HEK293 (cell line): ENCODE data around the gene PLEKHA6.

Source experiments
- CTCF ChIA-PET: fragments of 350-600 bp; formaldehyde crosslinking; extraction: SDS; loops from one replicate; lab custom pipeline; 2021; ENCODE audit warnings: antibody characterized with exemption; lab: Yijun Ruan, JAX
- POLR2A ChIA-PET: fragments of 300-600 bp; formaldehyde crosslinking; extraction: SDS; loops from one replicate; lab custom pipeline; 2020; ENCODE audit warnings: antibody characterized with exemption, inconsistent platforms; lab: Yijun Ruan, JAX
- H3K27ac ChIP-seq: fragments of 200-500 bp; sonication (Bioruptor generic); 2 replicates; pipeline ENCODE4 v1.5.1; 2014; ENCODE audit warnings: low read depth, low read length, control low read depth, inconsistent platforms; ENCODE audit errors: extremely low read depth
- H3K36me3 ChIP-seq, 2 experiments: fragments of 200-500 bp in 1 of 2; sonication (Bioruptor generic) in 1 of 2; 1 replicate in 1 of 2; 2 replicates in 1 of 2; pipeline ENCODE4 v1.5.1; 2014 to 2017; ENCODE audit warnings: inconsistent platforms in 2 of 2, low read length in 2 of 2; ENCODE audit not compliant: control insufficient read depth in 2 of 2, insufficient read depth in 1 of 2
- H3K4me1 ChIP-seq: fragments of 200-500 bp; sonication (Bioruptor generic); 2 replicates; pipeline ENCODE4 v1.5.1; 2014; ENCODE audit warnings: mild to moderate bottlenecking, low read length, inconsistent platforms; ENCODE audit not compliant: control insufficient read depth, insufficient read depth
- H3K4me3 ChIP-seq: 2 replicates; pipeline ENCODE4 v1.5.1; 2011; ENCODE audit warnings: low read depth, mild to moderate bottlenecking, control low read depth, low read length, moderate library complexity
- H3K9me3 ChIP-seq: fragments of 200-500 bp; sonication (Bioruptor generic); 2 replicates; pipeline ENCODE4 v1.5.1; 2014; ENCODE audit warnings: low read depth, low read length, inconsistent platforms; ENCODE audit not compliant: control insufficient read depth, insufficient read depth
- GFI1B ChIP-seq: fragments of 450-650 bp; formaldehyde crosslinking; IDR thresholded peaks from 2 replicates; pipeline ENCODE4 v1.5.1; 2016; ENCODE audit warnings: missing biosample characterization, missing genetic modification characterization
- GLIS2 ChIP-seq: fragments of 450-650 bp; formaldehyde crosslinking; IDR thresholded peaks from 2 replicates; pipeline ENCODE4 v1.5.1; 2016; ENCODE audit warnings: missing biosample characterization, missing genetic modification characterization
- SCRT2 ChIP-seq: fragments of 450-650 bp; formaldehyde crosslinking; IDR thresholded peaks from 2 replicates; pipeline ENCODE4 v1.5.1; 2016; ENCODE audit warnings: missing biosample characterization, missing genetic modification characterization
- SP2 ChIP-seq: fragments of 450-650 bp; formaldehyde crosslinking; IDR thresholded peaks from 2 replicates; pipeline ENCODE4 v1.5.1; 2016; ENCODE audit warnings: missing biosample characterization, missing genetic modification characterization
- TRIM28 ChIP-seq: IDR thresholded peaks from 2 replicates; pipeline ENCODE4 v1.6.1; 2011; ENCODE audit warnings: low read length, control low read depth, borderline replicate concordance
- WT1 ChIP-seq: fragments of 450-650 bp; formaldehyde crosslinking; IDR thresholded peaks from 2 replicates; pipeline ENCODE4 v1.5.1; 2016; ENCODE audit warnings: missing biosample characterization, missing genetic modification characterization
- YY1 ChIP-seq: fragments of 450-650 bp; formaldehyde crosslinking; IDR thresholded peaks from 2 replicates; pipeline ENCODE4 v1.5.1; 2018; ENCODE audit warnings: missing biosample characterization, missing genetic modification characterization
- ZBTB8A ChIP-seq: fragments of 450-650 bp; formaldehyde crosslinking; IDR thresholded peaks from 2 replicates; pipeline ENCODE4 v1.5.1; 2016; ENCODE audit warnings: missing biosample characterization, missing genetic modification characterization
- ZFHX2 ChIP-seq: fragments of 450-650 bp; formaldehyde crosslinking; conservative IDR thresholded peaks from 2 replicates; pipeline ENCODE4 v1.5.1; 2016; ENCODE audit warnings: missing biosample characterization, missing genetic modification characterization
- ZFP3 ChIP-seq: fragments of 450-650 bp; formaldehyde crosslinking; IDR thresholded peaks from 2 replicates; pipeline ENCODE4 v1.5.1; 2016; ENCODE audit warnings: low read depth, missing biosample characterization, missing genetic modification characterization
- ZFP69B ChIP-seq: fragments of 450-650 bp; formaldehyde crosslinking; IDR thresholded peaks from 2 replicates; pipeline ENCODE4 v1.5.1; 2016; ENCODE audit warnings: missing biosample characterization, missing genetic modification characterization
- ZIC2 ChIP-seq: fragments of 450-650 bp; formaldehyde crosslinking; IDR thresholded peaks from 2 replicates; pipeline ENCODE4 v1.5.1; 2016; ENCODE audit warnings: missing biosample characterization, missing genetic modification characterization
- ZNF16 ChIP-seq: fragments of 450-650 bp; formaldehyde crosslinking; IDR thresholded peaks from 2 replicates; pipeline ENCODE4 v1.5.1; 2016; ENCODE audit warnings: low read depth, missing biosample characterization, missing genetic modification characterization
- ZNF184 ChIP-seq: fragments of 450-650 bp; IDR thresholded peaks from 2 replicates; pipeline ENCODE4 v1.5.1; 2018; ENCODE audit warnings: missing biosample characterization, mild to moderate bottlenecking, missing genetic modification characterization
- ZNF239 ChIP-seq: fragments of 450-650 bp; formaldehyde crosslinking; IDR thresholded peaks from 2 replicates; pipeline ENCODE4 v1.5.1; 2016; ENCODE audit warnings: missing biosample characterization, missing genetic modification characterization
- ZNF24 ChIP-seq: fragments of 450-650 bp; formaldehyde crosslinking; IDR thresholded peaks from 2 replicates; pipeline ENCODE4 v1.5.1; 2016; ENCODE audit warnings: missing biosample characterization, missing genetic modification characterization
- ZNF391 ChIP-seq: fragments of 450-650 bp; formaldehyde crosslinking; IDR thresholded peaks from 2 replicates; pipeline ENCODE4 v1.5.1; 2016; ENCODE audit warnings: low read depth, missing biosample characterization, missing genetic modification characterization, borderline replicate concordance
- ZNF48 ChIP-seq: fragments of 450-650 bp; formaldehyde crosslinking; IDR thresholded peaks from 2 replicates; pipeline ENCODE4 v1.5.1; 2016; ENCODE audit warnings: missing biosample characterization, missing genetic modification characterization
- ZNF501 ChIP-seq: fragments of 450-650 bp; formaldehyde crosslinking; IDR thresholded peaks from 2 replicates; pipeline ENCODE4 v1.5.1; 2016; ENCODE audit warnings: missing biosample characterization, missing genetic modification characterization
- ZNF548 ChIP-seq: fragments of 450-650 bp; formaldehyde crosslinking; IDR thresholded peaks from 2 replicates; pipeline ENCODE4 v1.5.1; 2016; ENCODE audit warnings: missing biosample characterization, missing genetic modification characterization
- ZNF561 ChIP-seq: fragments of 450-650 bp; IDR thresholded peaks from 2 replicates; pipeline ENCODE4 v1.5.1; 2018; ENCODE audit warnings: missing biosample characterization, missing genetic modification characterization, borderline replicate concordance
- ZNF585B ChIP-seq: fragments of 450-650 bp; formaldehyde crosslinking; IDR thresholded peaks from 2 replicates; pipeline ENCODE4 v1.5.1; 2016; ENCODE audit warnings: missing biosample characterization, missing genetic modification characterization
- ZNF596 ChIP-seq: fragments of 450-650 bp; IDR thresholded peaks from 2 replicates; pipeline ENCODE4 v1.5.0; 2018; ENCODE audit warnings: missing biosample characterization, mild to moderate bottlenecking, missing genetic modification characterization, moderate library complexity
- ZNF623 ChIP-seq: fragments of 450-650 bp; formaldehyde crosslinking; IDR thresholded peaks from 2 replicates; pipeline ENCODE4 v1.5.1; 2016; ENCODE audit warnings: missing biosample characterization, missing genetic modification characterization
- ZNF792 ChIP-seq: fragments of 450-650 bp; formaldehyde crosslinking; IDR thresholded peaks from 2 replicates; pipeline ENCODE4 v1.5.1; 2016; ENCODE audit warnings: missing biosample characterization, missing genetic modification characterization
- TF ChIP-seq, protein P1 (sequence below): fragments of 450-650 bp; formaldehyde crosslinking; conservative IDR thresholded peaks from 2 replicates; pipeline ENCODE4 v1.5.1; 2016; ENCODE audit warnings: low read depth, missing biosample characterization, missing genetic modification characterization
- TF ChIP-seq, protein P2 (sequence below): fragments of 450-650 bp; formaldehyde crosslinking; IDR thresholded peaks from 2 replicates; pipeline ENCODE4 v1.5.1; 2016; ENCODE audit warnings: missing biosample characterization, missing genetic modification characterization
- TF ChIP-seq, protein P3 (sequence below): fragments of 450-650 bp; formaldehyde crosslinking; IDR thresholded peaks from 2 replicates; pipeline ENCODE4 v1.5.1; 2016; ENCODE audit warnings: missing biosample characterization, missing genetic modification characterization
- TF ChIP-seq, protein P4 (sequence below): fragments of 450-650 bp; formaldehyde crosslinking; IDR thresholded peaks from 2 replicates; pipeline ENCODE4 v1.5.1; 2016; ENCODE audit warnings: missing biosample characterization, missing genetic modification characterization

The PLEKHA6 gene

DNA sequence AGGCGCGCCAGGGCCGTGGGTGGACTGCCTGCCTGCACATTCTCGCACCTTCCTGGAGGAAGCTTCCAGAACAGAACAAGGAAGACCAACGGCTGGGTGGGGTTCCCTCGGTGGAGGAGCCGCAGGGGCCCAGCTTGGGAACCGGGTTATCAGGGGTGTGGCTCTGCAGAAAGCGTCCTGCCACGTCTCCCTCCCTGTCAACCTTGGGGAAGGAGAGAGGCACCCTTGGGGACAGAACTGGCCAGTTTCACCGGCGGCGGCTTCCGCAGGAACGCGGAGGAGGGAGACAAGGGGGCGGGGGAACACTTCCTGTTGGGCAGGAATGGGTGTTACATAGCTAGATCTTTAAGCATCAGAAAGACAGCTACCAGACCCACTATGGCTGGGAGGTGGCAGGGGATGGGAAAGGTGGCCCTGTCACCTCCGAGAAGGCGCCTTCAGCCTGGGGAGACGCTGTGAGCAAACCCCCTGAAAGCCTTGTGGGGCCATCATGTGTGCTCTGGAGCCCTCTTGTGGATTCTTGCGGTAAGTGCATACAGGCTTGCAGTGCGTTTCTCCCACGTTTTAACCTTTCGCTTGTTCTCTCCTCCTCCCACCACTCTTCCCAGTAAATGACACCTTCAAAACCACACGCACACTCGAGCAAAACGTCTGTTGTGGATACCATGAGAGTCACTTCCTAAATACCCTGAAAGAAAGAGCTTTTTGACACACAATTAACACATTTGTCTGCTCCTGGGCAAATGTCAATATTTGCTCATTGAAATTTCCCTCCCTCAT lies 3.8 kb upstream of the PLEKHA6 start (continued):
- TF ChIP-seq ZBTB8A (tag by site-specific recombination) (peak; percentile 81), ZNF24 (tag by site-specific recombination) (peak; percentile 46; the same call in 1 of the 2 replicates), GLIS2 (tag by site-specific recombination) (peak; percentile 84), SP2 (tag by site-specific recombination) (peak; percentile 49), SCRT2 (tag by site-specific recombination) (0 out of 2 replicates have a peak, but pooled peaks have one; percentile 40), GFI1B (tag by site-specific recombination) (no peak), ZNF596 (no peak), ZFHX2 (tag by site-specific recombination) (peak; percentile 89), ZFP69B (tag by site-specific recombination) (peak; percentile 80), YY1 (tag by site-specific recombination) (peak; percentile 37; the same call in 1 of the 2 replicates), ZNF501 (peak; percentile 75; the same call in 1 of the 2 replicates), TRIM28 (peak; percentile 43; the same call in 1 of the 2 replicates), ZIC2 (0 out of 2 replicates have a peak, but pooled peaks have one; percentile 7)
- TF ChIP-seq, protein P1, sequence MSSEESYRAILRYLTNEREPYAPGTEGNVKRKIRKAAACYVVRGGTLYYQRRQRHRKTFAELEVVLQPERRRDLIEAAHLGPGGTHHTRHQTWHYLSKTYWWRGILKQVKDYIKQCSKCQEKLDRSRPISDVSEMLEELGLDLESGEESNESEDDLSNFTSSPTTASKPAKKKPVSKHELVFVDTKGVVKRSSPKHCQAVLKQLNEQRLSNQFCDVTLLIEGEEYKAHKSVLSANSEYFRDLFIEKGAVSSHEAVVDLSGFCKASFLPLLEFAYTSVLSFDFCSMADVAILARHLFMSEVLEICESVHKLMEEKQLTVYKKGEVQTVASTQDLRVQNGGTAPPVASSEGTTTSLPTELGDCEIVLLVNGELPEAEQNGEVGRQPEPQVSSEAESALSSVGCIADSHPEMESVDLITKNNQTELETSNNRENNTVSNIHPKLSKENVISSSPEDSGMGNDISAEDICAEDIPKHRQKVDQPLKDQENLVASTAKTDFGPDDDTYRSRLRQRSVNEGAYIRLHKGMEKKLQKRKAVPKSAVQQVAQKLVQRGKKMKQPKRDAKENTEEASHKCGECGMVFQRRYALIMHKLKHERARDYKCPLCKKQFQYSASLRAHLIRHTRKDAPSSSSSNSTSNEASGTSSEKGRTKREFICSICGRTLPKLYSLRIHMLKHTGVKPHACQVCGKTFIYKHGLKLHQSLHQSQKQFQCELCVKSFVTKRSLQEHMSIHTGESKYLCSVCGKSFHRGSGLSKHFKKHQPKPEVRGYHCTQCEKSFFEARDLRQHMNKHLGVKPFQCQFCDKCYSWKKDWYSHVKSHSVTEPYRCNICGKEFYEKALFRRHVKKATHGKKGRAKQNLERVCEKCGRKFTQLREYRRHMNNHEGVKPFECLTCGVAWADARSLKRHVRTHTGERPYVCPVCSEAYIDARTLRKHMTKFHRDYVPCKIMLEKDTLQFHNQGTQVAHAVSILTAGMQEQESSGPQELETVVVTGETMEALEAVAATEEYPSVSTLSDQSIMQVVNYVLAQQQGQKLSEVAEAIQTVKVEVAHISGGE (tag by site-specific recombination), result peak; percentile 87
- TF ChIP-seq, protein P2, sequence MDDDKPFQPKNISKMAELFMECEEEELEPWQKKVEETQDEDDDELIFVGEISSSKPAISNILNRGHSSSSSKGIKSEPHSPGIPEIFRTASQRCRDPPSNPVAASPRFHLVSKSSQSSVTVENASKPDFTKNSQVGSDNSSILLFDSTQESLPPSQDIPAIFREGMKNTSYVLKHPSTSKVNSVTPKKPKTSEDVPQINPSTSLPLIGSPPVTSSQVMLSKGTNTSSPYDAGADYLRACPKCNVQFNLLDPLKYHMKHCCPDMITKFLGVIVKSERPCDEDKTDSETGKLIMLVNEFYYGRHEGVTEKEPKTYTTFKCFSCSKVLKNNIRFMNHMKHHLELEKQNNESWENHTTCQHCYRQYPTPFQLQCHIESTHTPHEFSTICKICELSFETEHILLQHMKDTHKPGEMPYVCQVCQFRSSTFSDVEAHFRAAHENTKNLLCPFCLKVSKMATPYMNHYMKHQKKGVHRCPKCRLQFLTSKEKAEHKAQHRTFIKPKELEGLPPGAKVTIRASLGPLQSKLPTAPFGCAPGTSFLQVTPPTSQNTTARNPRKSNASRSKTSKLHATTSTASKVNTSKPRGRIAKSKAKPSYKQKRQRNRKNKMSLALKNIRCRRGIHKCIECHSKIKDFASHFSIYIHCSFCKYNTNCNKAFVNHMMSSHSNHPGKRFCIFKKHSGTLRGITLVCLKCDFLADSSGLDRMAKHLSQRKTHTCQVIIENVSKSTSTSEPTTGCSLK (tag by site-specific recombination), result no peak
- TF ChIP-seq, protein P3, sequence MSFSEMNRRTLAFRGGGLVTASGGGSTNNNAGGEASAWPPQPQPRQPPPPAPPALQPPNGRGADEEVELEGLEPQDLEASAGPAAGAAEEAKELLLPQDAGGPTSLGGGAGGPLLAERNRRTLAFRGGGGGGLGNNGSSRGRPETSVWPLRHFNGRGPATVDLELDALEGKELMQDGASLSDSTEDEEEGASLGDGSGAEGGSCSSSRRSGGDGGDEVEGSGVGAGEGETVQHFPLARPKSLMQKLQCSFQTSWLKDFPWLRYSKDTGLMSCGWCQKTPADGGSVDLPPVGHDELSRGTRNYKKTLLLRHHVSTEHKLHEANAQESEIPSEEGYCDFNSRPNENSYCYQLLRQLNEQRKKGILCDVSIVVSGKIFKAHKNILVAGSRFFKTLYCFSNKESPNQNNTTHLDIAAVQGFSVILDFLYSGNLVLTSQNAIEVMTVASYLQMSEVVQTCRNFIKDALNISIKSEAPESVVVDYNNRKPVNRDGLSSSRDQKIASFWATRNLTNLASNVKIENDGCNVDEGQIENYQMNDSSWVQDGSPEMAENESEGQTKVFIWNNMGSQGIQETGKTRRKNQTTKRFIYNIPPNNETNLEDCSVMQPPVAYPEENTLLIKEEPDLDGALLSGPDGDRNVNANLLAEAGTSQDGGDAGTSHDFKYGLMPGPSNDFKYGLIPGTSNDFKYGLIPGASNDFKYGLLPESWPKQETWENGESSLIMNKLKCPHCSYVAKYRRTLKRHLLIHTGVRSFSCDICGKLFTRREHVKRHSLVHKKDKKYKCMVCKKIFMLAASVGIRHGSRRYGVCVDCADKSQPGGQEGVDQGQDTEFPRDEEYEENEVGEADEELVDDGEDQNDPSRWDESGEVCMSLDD (tag by site-specific recombination), result peak; percentile 84

DNA sequence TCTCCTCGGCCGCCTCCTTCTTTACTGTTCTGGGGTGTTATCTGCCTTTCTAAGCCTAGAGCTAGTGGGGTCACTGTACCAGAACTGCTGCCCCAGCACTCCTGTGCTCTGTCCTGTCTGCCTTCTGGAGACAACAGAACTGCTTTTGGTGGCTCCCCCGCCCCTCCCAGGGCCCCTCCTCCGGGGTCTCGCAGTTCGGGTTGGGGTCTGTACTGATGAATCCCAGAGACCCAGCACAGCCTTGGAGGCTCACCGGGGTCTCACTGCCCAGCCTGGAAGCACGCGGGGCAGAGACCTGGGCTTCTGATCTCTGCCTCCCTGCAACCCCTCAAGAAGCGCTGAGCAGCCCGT lies 3.2 kb upstream of the PLEKHA6 start:
- ChIA-PET POLR2A (interaction anchor here (2.1 kb wide), 1 partner anchor 36 kb away, joined by 4 read pairs; no protein-coding TSS in a partner anchor), CTCF (interaction anchor here (0.6 to 7.9 kb wide), 55 partner anchors 8 to 504 kb away, joined by 3 to 178 read pairs (median 7); partner anchors contain the start of genes GOLT1A and REN)
- no peak overlapping the region for H3K27ac ChIP-seq
- no peaks in the 10 kb centered on the region for H3K36me3 ChIP-seq
- H3K4me1 ChIP-seq, result no peaks in the 10 kb centered on the region; the same call in 1 of the 2 replicates
- H3K9me3 ChIP-seq, result no peaks in the 10 kb centered on the region
- H3K4me3 ChIP-seq, result no peak overlapping the region
- no peak for TF ChIP-seq ZNF561 (tag by site-specific recombination)
- no peak for TF ChIP-seq ZNF585B (tag by site-specific recombination)
- TF ChIP-seq, protein P4, sequence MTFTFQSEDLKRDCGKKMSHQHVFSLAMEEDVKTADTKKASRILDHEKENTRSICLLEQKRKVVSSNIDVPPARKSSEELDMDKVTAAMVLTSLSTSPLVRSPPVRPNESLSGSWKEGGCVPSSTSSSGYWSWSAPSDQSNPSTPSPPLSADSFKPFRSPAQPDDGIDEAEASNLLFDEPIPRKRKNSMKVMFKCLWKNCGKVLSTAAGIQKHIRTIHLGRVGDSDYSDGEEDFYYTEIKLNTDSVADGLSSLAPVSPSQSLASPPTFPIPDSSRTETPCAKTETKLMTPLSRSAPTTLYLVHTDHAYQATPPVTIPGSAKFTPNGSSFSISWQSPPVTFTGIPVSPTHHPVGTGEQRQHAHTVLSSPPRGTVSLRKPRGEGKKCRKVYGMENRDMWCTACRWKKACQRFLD (tag by site-specific recombination), result no peak
- TF ChIP-seq ZNF596, result no peak
- no peak for TF ChIP-seq ZNF792 (tag by site-specific recombination)
- TF ChIP-seq ZNF391 (tag by site-specific recombination), result no peak
- no peak for TF ChIP-seq ZNF184 (tag by site-specific recombination)
- no peak for TF ChIP-seq ZNF623 (tag by site-specific recombination)
- TF ChIP-seq WT1 (tag by site-specific recombination), result no peak
- TF ChIP-seq ZNF548 (tag by site-specific recombination), result no peak
- no peak for TF ChIP-seq ZNF48 (tag by site-specific recombination)
- no peak for TF ChIP-seq ZNF239 (tag by site-specific recombination)
- no peak for TF ChIP-seq ZBTB8A (tag by site-specific recombination)
- no peak for TF ChIP-seq ZNF16 (tag by site-specific recombination)
- TF ChIP-seq ZFP3 (tag by site-specific recombination), result no peak
